Endothelial cell of umbilical vein (primary cell): ENCODE data around the gene WHRN. TPM values are rescaled to one million over a fixed set of nuclear protein-coding genes. Genes with fewer than 3 reads are reported as not detected.
A peak's percentile ranks its signal among the peaks of the same experiment; 100 is the strongest.

Experiments used
- BruUV-seq: library from RNA; stranded (reverse); fragments of 400-500 nt; replicated peaks from 2 replicates; lab custom pipeline; 2021; lab: Mats Ljungman, UMichigan
- CTCF ChIA-PET: fragments of 300-600, 350-600 bp; sonication (Branson Sonifier 250); formaldehyde crosslinking; loops from one replicate; lab custom pipeline; 2021; ENCODE audit warnings: antibody characterized with exemption, inconsistent platforms; lab: Charles Lee
- POLR2A ChIA-PET: fragments of 300-600, 350-600 bp; sonication (Branson Sonifier 250); formaldehyde crosslinking; loops from one replicate; lab custom pipeline; 2021; ENCODE audit warnings: antibody characterized with exemption, inconsistent platforms; lab: Charles Lee
- DNase-seq: peaks from one replicate; pipeline ENCODE4 v3.0.0-alpha.2; 2011; ENCODE audit warnings: low read depth, low spot score
- FAIRE-seq: peaks from 2 replicates; lab custom pipeline; 2011; peaks lifted over from hg19 to GRCh38; lab: Jason Lieb, UNC
- H2AFZ ChIP-seq: 2 replicates; pipeline ENCODE4 v1.6.0; 2012; ENCODE audit warnings: low read depth, low read length, control low read depth, inconsistent platforms
- H3K27ac ChIP-seq: 2 replicates; pipeline ENCODE4 v1.5.1; 2011; ENCODE audit warnings: low read depth, mild to moderate bottlenecking, control low read depth, low read length, moderate library complexity; ENCODE audit not compliant: insufficient read depth
- H3K27me3 ChIP-seq, 2 experiments: 2 replicates each; pipeline versions ENCODE4 v1.6.0 to v1.6.1; 2011; ENCODE audit warnings: low read length in 2 of 2, mixed read lengths in 1 of 2; ENCODE audit not compliant: control insufficient read depth in 2 of 2, insufficient read depth in 2 of 2
- H3K36me3 ChIP-seq, 2 experiments: 2 replicates in 1 of 2; 3 replicates in 1 of 2; pipeline ENCODE4 v1.5.1; 2011; ENCODE audit warnings: low read length in 2 of 2, mild to moderate bottlenecking in 1 of 2, moderate library complexity in 1 of 2; ENCODE audit not compliant: control insufficient read depth in 2 of 2, insufficient read depth in 2 of 2; ENCODE audit errors: extremely low read depth in 1 of 2
- H3K4me1 ChIP-seq: 3 replicates; pipeline ENCODE4 v1.5.1; 2011; ENCODE audit warnings: mild to moderate bottlenecking, low read length; ENCODE audit not compliant: control insufficient read depth, insufficient read depth; ENCODE audit errors: extremely low read depth
- H3K4me2 ChIP-seq: 2 replicates; pipeline ENCODE4 v1.6.1; 2011; ENCODE audit warnings: low read length, control low read depth, mixed read lengths; ENCODE audit not compliant: insufficient read depth
- H3K4me3 ChIP-seq, 3 experiments: fragments of 200-600 bp in 1 of 3; sonication (generic), shearing (Covaris generic) in 1 of 3; replicated peaks in 1 of 3; 2 replicates each; pipeline ENCODE4 v1.5.1; 2011 to 2016; ENCODE audit warnings: control low read depth in 3 of 3, low read length in 3 of 3, mild to moderate bottlenecking in 2 of 3, inconsistent platforms in 1 of 3, low read depth in 1 of 3, moderate library complexity in 1 of 3; ENCODE audit not compliant: insufficient read depth in 1 of 3
- H3K79me2 ChIP-seq: 2 replicates; pipeline ENCODE4 v1.6.0; 2012; ENCODE audit warnings: low read length, inconsistent platforms; ENCODE audit not compliant: control insufficient read depth, insufficient read depth
- H3K9ac ChIP-seq: replicated peaks from 2 replicates; pipeline ENCODE3; 2011; ENCODE audit warnings: low read length, control low read depth; ENCODE audit not compliant: insufficient read depth; ENCODE audit errors: extremely low read depth
- H3K9me1 ChIP-seq: replicated peaks from 3 replicates; pipeline ENCODE4 v1.6.0; 2011; ENCODE audit warnings: mild to moderate bottlenecking, low read length; ENCODE audit not compliant: control insufficient read depth, insufficient read depth; ENCODE audit errors: extremely low read depth
- H3K9me3 ChIP-seq: replicated peaks from 2 replicates; pipeline ENCODE4 v1.5.1; 2012; ENCODE audit warnings: low read length, inconsistent platforms; ENCODE audit not compliant: control insufficient read depth, insufficient read depth
- H4K20me1 ChIP-seq: replicated peaks from 2 replicates; pipeline ENCODE3; 2011; ENCODE audit warnings: mild to moderate bottlenecking, low read length; ENCODE audit not compliant: control insufficient read depth, insufficient read depth; ENCODE audit errors: extremely low read depth
- EZH2 ChIP-seq: IDR thresholded peaks from 2 replicates; pipeline ENCODE4 v1.6.1; 2012; ENCODE audit warnings: borderline replicate concordance, low read depth, mild to moderate bottlenecking, moderate library complexity, low read length, inconsistent platforms; ENCODE audit not compliant: severe bottlenecking
- FOS ChIP-seq: IDR thresholded peaks from 2 replicates; pipeline ENCODE4 v1.6.1; 2011; ENCODE audit warnings: mild to moderate bottlenecking, low read length, moderate library complexity, borderline replicate concordance; ENCODE audit not compliant: insufficient read depth
- GATA2 ChIP-seq: IDR thresholded peaks from 2 replicates; pipeline ENCODE4 v1.7.0; 2011; ENCODE audit warnings: low read depth, mild to moderate bottlenecking, moderate library complexity, mixed read lengths, low read length; ENCODE audit not compliant: insufficient read length, insufficient read depth
- JUN ChIP-seq: IDR thresholded peaks from 2 replicates; pipeline ENCODE4 v1.6.1; 2011; ENCODE audit warnings: borderline replicate concordance, low read depth; ENCODE audit not compliant: insufficient read length, insufficient read depth
- MYC ChIP-seq: IDR thresholded peaks from one replicate; pipeline ENCODE4 v1.6.1; 2011; ENCODE audit warnings: mild to moderate bottlenecking, low read depth, low read length
- POLR2A ChIP-seq: IDR thresholded peaks from 2 replicates; pipeline ENCODE4 v1.6.1; 2012; ENCODE audit warnings: low read depth, mild to moderate bottlenecking, control low read depth, low read length
- POLR2AphosphoS5 ChIP-seq: IDR thresholded peaks from 2 replicates; pipeline ENCODE4 v1.6.1; 2012; ENCODE audit warnings: low read depth, mild to moderate bottlenecking, control low read depth, low read length, moderate library complexity; ENCODE audit not compliant: insufficient read depth
- dilution Hi-C: fragments of 300-500 bp; cut with MboI; formaldehyde crosslinking; loops from one replicate; pipeline ENCODE4 v1.15.0; 2019; ENCODE audit warnings: low sequenced_read_pairs; ENCODE audit not compliant: extremely low pct_ligation_motif_present
- intact Hi-C: fragments of 100-400 bp; cut with micrococcal nuclease; formaldehyde crosslinking; loops from one replicate; pipeline ENCODE4 v1.10.0; 2022
- polyA plus RNA-seq, 4 experiments: library from polyadenylated mRNA; depleted of rRNA in 3 of 4; stranded (reverse) in 3 of 4; unstranded in 1 of 4; fragments of >200 nt; gene quantifications; 2 replicates each; pipeline versions ENCODE4 v1.2.1 to v1.2.3, GENCODE V29; 2011 to 2012; ENCODE audit warnings: missing spikeins in 1 of 4
- total RNA-seq: library from RNA; stranded (reverse); gene quantifications from 2 replicates; pipeline ENCODE4 v1.2.3, GENCODE V29; 2021
- TF ChIP-seq, protein P1 (sequence below), 2 donors: IDR thresholded peaks; 1 replicate in 1 of 2; 2 replicates in 1 of 2; pipeline ENCODE4 v1.5.1; 2011; ENCODE audit warnings: low read length in 2 of 2, mild to moderate bottlenecking in 2 of 2, moderate library complexity in 2 of 2, control low read depth in 1 of 2, inconsistent platforms in 1 of 2, low read depth in 1 of 2; ENCODE audit not compliant: insufficient read depth in 1 of 2; ENCODE audit errors: extremely low read depth in 1 of 2

WHRN gene
- total and polyA plus RNA-seq, 2 donors (not counting 3 experiments of a cell fraction or from before 2014, with no cell fraction given) = 0.35 to 0.69 TPM

DNA sequence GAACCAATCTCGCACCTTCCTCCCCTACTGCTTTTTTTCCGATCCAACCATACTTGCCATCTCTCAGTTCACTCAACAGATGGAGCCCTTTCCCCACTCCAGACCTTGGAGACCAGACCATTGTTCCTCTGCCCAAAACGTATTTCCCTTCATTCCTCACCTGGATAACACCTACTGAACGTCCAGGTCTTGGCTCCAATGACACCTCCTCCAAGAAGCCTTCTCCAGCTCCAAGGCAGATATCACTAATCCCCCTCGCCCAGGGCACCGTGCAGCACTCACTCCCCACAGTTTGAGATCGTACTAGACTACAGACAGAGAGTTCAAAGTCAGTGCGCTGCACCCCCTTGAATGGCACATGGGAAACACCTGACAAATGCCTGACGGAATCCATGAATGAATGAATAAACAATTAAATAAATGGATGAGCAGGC, 70.4 kb downstream of the WHRN start:
- Histone ChIP-seq H3K4me1 (no peaks in the 10 kb centered on the region), H3K9me3 (no peaks in the 10 kb centered on the region), H3K9me1 (no peaks in the 10 kb centered on the region), H3K9ac (no peak overlapping the region), H3K27ac (no peak overlapping the region), H3K79me2 (no peaks in the 10 kb centered on the region), H3K4me2 (no peak overlapping the region), H2AFZ (no peak overlapping the region), H3K4me3 (no peak overlapping the region), H3K36me3 (no peaks in the 10 kb centered on the region), H3K27me3 (peaks cover 3 to 4% of the 10 kb centered on the region in 2 experiments), H4K20me1 (no peaks in the 10 kb centered on the region)
- FAIRE-seq (peak; percentile 53), DNase-seq (peak; percentile 23)
- CTCF ChIA-PET = interaction anchor here (0.8 to 10.9 kb wide), 17 partner anchors 11 to 580 kb away, joined by 3 to 159 read pairs (median 5); partner anchors contain the start of gene ATP6V1G1
- intact Hi-C loops = loop anchor here (1.0 to 5.0 kb wide), 2 partner anchors 72 to 218 kb away; partner anchors contain the start of gene WHRN
- no TSS peak for BruUV-seq
- POLR2A ChIA-PET = no interaction called here
- TF ChIP-seq, protein P1, sequence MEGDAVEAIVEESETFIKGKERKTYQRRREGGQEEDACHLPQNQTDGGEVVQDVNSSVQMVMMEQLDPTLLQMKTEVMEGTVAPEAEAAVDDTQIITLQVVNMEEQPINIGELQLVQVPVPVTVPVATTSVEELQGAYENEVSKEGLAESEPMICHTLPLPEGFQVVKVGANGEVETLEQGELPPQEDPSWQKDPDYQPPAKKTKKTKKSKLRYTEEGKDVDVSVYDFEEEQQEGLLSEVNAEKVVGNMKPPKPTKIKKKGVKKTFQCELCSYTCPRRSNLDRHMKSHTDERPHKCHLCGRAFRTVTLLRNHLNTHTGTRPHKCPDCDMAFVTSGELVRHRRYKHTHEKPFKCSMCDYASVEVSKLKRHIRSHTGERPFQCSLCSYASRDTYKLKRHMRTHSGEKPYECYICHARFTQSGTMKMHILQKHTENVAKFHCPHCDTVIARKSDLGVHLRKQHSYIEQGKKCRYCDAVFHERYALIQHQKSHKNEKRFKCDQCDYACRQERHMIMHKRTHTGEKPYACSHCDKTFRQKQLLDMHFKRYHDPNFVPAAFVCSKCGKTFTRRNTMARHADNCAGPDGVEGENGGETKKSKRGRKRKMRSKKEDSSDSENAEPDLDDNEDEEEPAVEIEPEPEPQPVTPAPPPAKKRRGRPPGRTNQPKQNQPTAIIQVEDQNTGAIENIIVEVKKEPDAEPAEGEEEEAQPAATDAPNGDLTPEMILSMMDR (IDR thresholded peaks at IDR 0.05; ENCODE audit: extremely low read depth in 1 of 2, insufficient read depth in 1 of 2, low read depth in 1 of 2, low read length in 2 of 2) = peak; percentile 46 to 60
- TF ChIP-seq MYC (no peak), GATA2 (no peak), POLR2AphosphoS5 (no peak), EZH2 (no peak), POLR2A (no peak), JUN (no peak), FOS (no peak)
- dilution Hi-C loops = no loop called here
